ENCODE data around the gene GSTM5. TPM values are rescaled to one million over a fixed set of nuclear protein-coding genes. Genes with fewer than 3 reads are reported as not detected.
"Not testable (repeated sequence)": the region's sequence is repeated elsewhere in the genome, so short reads cannot be mapped to it uniquely, and the experiment has no call there.

Gene GSTM5
- total RNA-seq: 2.6 TPM
- long read RNA-seq: 0 reads

DNA sequence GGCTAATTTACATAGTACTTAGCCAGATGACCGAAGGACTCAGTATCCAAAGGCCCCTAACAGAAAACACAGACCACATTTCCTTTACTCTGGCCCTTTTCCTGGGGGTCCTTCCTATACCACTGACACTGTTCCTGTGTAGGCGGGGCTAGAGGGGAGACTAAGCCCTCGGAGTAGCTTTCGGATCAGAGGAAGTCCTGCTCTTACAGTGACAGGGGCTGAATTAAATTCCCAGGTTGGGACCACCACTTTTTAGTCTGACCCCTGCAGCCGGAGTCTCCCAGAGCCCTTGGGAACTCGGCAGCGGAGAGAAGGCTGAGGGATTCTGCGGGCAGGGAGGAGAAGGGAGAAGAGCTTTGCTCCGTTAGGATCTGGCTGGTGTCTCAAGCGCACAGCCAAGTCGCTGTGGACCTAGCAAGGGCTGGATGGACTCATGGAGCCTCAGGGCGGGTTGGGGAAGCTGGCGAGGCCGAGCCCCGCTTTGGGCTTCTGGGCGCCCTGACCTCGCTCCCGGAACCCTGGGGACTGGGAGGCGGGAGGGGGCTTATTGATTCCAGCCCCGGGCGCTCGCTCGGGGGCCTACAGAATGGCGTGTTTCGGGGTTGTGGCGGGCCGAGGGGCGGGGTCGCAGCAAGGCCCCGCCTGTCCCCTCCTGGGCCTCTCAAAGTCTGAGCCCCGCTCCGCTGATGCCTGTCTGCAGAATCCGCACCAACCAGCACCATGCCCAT lies at the start of gene GSTM5:
GSTM5 (plus strand) TSS at position 659 of the 728 bp plus-strand sequence; CDS start at position 721, 62 bp downstream.
- intact Hi-C loops (cut with DNase I); DNase-seq (ENCODE audit: low spot score): not testable (repeated sequence)

- intact Hi-C loops (cut with DNase I): no loop called here
- no peak for DNase-seq (ENCODE audit: low spot score)
These were observed 47.4 kb upstream of the GSTM5 start for GRCh38 chr1:109664671-109665070.

DNA sequence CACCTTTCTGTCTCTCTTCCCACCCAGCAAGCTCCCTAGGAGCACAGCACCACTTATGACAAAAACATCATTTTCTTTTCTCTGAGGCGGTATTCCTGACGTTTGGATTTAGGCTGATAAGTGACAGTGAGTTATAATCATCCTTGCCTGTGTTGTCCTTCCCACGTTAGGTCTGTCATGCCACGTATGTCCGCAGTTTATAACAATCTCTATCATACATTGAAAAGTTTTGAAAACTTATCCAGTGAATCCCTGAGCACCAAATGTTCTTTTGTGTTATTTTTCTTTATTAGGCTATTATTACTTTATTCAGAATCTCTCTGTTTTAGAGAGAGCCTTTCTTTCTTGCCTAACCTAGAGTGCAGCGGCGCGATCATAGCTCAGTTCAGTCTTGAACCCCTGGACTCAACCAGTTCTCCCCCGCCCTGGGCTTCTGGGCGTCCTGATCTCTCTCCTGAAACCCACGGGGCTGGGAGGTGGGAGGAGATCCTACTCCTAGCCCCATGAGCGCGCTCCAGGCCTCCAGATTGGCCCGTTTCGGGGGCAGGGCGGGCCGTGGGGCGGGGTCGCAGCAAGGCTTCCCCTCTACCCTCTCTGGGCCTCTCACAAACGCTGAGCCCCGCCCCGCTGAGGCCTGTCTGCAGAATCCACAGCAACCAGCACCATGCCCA lies 44.5 kb upstream of the GSTM5 start, which contains the start of gene GSTM2:
GSTM2 (plus strand) TSS at position 606 of the 671 bp plus-strand sequence; CDS start at position 665, 59 bp downstream.
- intact Hi-C loops (cut with DNase I): no loop called here

DNA sequence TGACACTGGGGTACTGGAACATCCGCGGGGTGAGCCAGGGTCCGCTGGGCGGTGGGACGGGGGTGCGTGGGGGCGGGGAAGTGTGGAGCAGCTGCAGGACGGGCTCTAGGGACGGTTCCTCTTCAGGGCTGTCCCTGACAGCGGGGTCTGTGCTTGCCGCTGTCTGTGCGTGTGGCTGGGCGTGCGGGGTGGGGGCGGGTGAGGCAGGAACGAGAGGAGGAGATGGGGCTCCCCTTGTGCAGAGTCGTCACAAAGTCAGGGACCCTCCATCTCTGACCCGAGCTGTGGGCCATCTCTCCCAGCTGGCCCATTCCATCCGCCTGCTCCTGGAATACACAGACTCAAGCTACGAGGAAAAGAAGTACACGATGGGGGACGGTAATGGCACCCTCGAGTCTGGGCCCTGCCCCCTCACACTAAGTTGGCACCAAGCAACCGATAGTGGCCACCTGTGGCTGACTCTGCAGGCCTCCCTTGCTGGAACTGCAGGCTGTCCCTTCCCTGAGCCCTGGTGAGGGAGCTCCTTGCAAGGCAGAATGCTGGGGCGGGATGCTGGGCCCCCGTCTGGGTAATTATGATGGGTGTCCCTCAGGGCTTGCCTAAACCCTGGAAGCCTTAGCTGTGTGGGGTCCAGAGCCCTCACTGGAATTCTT lies 43.8 kb upstream of the GSTM5 start:
- intact Hi-C loops (cut with DNase I): no loop called here
- no peak for DNase-seq (ENCODE audit: low spot score)

More for the DNA sequence above, 44.5 kb upstream of the GSTM5 start, which contains the start of gene GSTM2:
- DNase-seq (ENCODE audit: low spot score): peak; percentile 96

DNA sequence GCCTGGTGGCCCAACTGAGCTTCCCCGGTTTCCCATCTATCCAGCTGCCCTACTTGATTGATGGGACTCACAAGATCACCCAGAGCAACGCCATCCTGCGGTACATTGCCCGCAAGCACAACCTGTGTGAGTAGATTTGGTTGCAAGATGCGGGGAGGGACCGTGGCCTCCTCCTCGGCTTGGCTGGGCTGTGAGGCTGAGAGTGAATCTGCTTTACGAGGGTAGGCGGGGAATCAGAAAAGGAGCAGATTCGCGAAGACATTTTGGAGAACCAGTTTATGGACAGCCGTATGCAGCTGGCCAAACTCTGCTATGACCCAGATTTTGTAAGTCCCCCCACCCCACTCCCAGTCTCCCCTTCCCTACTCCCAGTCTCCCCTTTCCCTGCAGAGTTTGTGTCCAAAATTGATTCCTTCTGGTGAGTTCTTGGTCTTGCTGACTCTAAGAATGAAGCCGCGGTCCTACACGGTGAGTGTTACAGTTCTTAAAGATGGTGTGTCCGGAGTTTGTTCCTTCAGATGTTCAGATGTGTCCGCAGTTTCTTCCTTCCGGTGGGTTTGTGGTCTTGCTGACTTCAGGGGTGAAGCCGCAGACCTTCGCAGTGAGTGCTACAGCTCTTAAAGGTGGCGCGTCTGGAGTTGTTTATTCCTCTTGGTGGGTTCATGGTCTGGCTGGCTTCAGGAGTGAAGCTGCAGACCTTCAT lies 42.7 kb upstream of the GSTM5 start:
- DNase-seq (ENCODE audit: low spot score): no peak
- intact Hi-C loops (cut with DNase I): no loop called here

DNA sequence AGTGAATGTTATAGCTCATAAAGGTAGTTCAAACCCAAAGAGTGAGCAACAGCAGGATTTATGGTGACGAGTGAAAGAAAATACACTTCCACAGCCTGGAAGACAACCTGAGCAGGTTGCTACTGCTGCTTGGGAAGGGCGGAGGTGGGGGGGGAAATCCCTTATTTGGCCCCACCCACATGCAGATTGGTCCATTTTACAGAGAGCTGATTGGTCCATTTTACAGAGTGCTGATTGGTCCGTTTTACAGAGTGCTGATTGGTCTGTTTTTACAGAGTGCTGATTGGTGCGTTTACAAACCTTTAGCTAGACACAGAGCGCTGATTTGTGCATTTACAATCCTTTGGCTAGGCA lies 42.1 kb upstream of the GSTM5 start:
- DNase-seq (ENCODE audit: low spot score); intact Hi-C loops (cut with DNase I): not testable (repeated sequence)

DNA sequence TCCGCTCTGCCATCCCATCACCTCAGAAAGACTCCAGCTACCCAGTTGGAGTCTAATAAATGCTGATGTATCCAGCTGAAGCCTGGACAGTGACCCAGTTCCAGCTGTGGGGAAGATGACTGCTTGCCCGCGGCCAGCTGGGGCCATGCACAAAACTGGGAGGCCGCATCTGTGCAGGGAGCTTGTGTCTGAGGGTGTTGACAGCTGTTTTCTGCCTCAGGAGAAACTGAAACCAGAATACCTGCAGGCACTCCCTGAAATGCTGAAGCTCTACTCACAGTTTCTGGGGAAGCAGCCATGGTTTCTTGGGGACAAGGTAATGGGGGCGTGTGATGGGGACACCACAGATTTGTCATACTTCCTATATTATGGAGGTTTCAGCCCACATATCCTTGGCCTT lies 41.0 kb upstream of the GSTM5 start:
- no peak for DNase-seq (ENCODE audit: low spot score)
- intact Hi-C loops (cut with DNase I): no loop called here

DNA sequence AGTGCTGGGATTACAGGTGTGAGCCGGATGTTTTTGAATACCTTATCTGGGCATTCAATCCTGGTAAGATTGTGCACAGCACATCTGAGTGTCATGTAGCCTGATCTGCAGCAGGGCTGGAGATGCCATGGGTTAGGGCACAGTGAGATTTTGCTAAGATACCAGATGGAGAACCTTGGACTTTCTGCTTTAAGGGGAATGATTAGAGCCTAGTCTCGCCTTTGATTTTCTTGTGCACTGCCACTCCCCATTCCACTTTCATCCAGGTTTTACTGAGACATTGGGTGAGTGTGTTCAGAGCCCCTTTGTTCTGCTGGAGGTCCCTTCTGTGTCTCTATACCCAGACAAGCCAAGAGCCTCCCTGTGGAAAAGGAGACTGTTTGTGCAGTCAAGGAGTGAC lies 38.2 kb upstream of the GSTM5 start:
- intact Hi-C loops (cut with DNase I); DNase-seq (ENCODE audit: low spot score): not testable (repeated sequence)

GRCh38 chr1:109676683-109677381 lies 35.2 kb upstream of the GSTM5 start:
- DNase-seq (ENCODE audit: low spot score); intact Hi-C loops (cut with DNase I): not testable (repeated sequence)

GRCh38 chr1:109677459-109677858 lies 34.6 kb upstream of the GSTM5 start:
- intact Hi-C loops (cut with DNase I): no loop called here
- no peak for DNase-seq (ENCODE audit: low spot score)

DNA sequence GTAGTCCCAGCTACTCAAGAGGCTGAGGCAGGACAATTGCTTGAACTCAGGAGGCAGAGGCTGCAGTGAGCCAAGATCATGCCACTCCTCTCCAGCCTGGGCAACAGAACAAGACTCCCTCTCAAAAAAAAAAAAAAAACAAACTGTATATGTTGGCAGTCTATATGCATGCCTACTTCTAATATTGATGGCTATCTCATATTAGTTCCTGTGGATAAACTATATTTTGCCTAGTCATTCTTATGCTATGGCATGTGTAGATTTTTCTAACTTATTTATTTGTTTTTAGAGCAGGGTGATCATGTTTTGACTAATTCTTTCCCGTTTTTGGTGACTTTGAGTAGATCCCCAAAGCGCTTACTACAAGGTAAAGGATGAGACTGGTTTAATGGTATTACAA lies 33.4 kb upstream of the GSTM5 start:
- DNase-seq (ENCODE audit: low spot score); intact Hi-C loops (cut with DNase I): not testable (repeated sequence)

DNA sequence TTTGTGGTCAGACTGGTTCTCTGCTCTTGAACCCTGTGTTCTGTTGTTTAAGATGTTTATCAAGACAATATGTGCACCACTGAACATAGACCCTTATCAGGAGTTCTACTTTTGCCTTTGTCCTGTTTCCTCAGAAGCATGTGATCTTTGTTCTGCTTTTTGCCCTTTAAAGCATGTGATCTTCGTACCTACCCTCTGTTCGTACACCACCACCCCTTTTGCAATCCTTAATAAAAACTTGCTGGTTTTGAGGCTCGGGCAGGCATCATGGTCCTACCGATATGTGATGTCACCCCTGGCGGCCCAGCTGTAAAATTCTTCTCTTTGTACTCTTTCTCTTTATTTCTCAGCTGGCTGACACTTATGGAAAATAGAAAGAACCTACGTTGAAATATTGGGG lies 27.3 kb upstream of the GSTM5 start:
- not testable (repeated sequence) for DNase-seq (ENCODE audit: low spot score)
- intact Hi-C loops (cut with DNase I): loop anchor here (5.0 kb wide), 1 partner anchor 42 kb away; no protein-coding TSS in a partner anchor

GRCh38 chr1:109685399-109685798 lies 26.7 kb upstream of the GSTM5 start:
- intact Hi-C loops (cut with DNase I): loop anchor here (5.0 kb wide), 1 partner anchor 43 kb away; no protein-coding TSS in a partner anchor
- not testable (repeated sequence) for DNase-seq (ENCODE audit: low spot score)

GRCh38 chr1:109685890-109686289 lies 26.2 kb upstream of the GSTM5 start:
- intact Hi-C loops (cut with DNase I): loop anchor here (5.0 kb wide), 1 partner anchor 44 kb away; no protein-coding TSS in a partner anchor
- DNase-seq (ENCODE audit: low spot score): not testable (repeated sequence)

- intact Hi-C loops (cut with DNase I): loop anchor here (5.0 kb wide), 1 partner anchor 45 kb away; no protein-coding TSS in a partner anchor
- DNase-seq (ENCODE audit: low spot score): not testable (repeated sequence)
These were observed 24.9 kb upstream of the GSTM5 start for GRCh38 chr1:109687109-109687508.

- intact Hi-C loops (cut with DNase I): loop anchor here (5.0 kb wide), 1 partner anchor 46 kb away; no protein-coding TSS in a partner anchor
- peak; percentile 96 for DNase-seq (ENCODE audit: low spot score)
These were observed 24.2 kb upstream of the GSTM5 start, which contains the start of gene GSTM1 for GRCh38 chr1:109687641-109688499. TSS of gene GSTM1 (plus strand) at chr1:109687817. CDS start at chr1:109687874, 57 bp downstream.

- no peak for DNase-seq (ENCODE audit: low spot score)
- intact Hi-C loops (cut with DNase I): loop anchor here (5.0 kb wide), 1 partner anchor 48 kb away; no protein-coding TSS in a partner anchor
These were observed 22.1 kb upstream of the GSTM5 start for GRCh38 chr1:109689844-109690405.
